HG02981 (cell line): ENCODE measurements around the gene PROS1.
"Not testable (repeated sequence)": the region's sequence is repeated elsewhere in the genome, so short reads cannot be mapped to it uniquely, and the experiment has no call there.

Experiments used
- ATAC-seq: cut with Tn5 transposase; IDR thresholded peaks from one replicate; pipeline ENCODE4 v1.9.1; 2021; ENCODE audit warnings: mild to moderate bottlenecking, moderate library complexity; ENCODE audit not compliant: unreplicated experiment

PROS1 gene

DNA sequence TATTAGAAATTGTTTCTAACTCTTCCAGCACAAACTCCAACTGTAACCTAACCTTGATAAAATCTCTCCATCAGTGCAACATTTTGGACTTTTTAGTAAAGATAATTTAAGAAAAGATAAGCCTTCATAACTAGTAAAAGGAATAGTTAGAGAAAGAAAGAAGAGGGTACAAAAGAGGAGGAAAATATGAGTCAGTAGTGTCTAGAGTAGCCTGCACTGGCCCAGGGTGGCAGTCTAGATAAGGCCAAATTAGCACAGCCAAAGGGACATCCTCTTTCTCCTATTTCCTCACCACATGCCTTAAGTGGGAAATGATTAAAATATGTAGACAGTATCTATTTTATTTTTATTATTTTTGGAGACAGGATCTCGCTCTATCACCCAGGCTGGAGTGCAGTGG lies 3.7 kb downstream of the PROS1 start:
- ATAC-seq: no peak

GRCh38 chr3:93969443-93969842 lies 4.3 kb downstream of the PROS1 start:
- ATAC-seq: no peak

GRCh38 chr3:93965106-93965505 lies 8.6 kb downstream of the PROS1 start:
- ATAC-seq: not testable (repeated sequence)

DNA sequence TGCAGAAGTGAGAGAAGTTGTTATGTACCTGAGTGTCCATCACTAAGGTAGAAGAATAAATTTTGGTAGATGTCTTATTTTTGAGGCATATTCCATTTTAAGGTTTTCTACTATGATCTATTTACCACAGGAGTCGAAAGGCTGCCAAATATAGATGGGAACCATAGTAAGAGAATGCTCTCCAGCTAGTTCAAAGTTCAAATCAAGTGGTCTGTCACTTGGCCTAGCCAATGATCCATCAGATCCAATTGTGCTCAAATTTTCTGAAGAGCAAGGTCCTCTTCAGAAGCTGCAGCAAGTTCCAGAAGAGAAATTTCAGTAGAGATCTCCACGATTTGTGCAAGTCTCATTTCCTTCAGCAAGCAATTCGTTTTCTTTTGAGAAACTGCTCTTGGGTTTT lies 10.9 kb downstream of the PROS1 start:
- ATAC-seq: no peak

DNA sequence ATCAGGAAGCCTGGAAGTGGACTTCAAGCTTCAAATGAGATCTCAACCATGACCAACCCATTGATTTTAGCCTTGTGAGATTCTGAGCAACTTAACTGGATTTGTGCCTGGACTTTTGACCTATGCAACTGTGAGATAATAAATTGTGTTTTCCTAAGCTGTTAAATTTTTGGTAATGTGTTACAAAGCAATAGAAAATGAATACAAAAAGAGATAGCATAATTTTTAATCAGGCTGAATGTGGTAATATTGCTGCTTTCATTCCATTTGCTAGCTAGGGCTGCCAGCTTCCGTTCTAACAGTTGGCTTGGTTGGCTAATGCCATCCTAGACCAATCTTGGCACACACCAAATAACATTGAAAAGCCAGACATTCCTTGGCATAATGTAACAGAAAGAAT lies 12.2 kb downstream of the PROS1 start:
- ATAC-seq: no peak

GRCh38 chr3:93961026-93961425 lies 12.7 kb downstream of the PROS1 start:
- ATAC-seq: no peak

- not testable (repeated sequence) for ATAC-seq
Observed at GRCh38 chr3:93949958-93950357, 23.7 kb downstream of the PROS1 start.

DNA sequence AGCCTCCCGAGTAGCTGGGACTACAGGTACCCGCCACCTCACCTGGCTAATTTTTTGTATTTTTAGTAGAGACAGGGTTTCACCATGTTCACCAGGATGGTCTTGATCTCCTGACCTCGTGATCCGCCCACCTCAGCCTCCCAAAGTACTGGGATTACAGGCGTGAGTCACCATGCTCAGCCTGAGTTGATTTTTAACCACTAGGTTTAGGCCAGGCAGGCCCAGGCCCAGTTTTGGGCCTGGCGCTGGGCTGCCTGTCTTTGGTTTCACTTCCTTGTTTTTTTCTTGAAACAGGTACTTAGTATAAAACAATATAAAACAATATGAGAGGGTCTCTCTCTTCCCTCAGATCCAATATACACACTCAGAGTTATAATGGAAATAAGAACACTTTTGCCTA lies 36.2 kb downstream of the PROS1 start:
- not testable (repeated sequence) for ATAC-seq

DNA sequence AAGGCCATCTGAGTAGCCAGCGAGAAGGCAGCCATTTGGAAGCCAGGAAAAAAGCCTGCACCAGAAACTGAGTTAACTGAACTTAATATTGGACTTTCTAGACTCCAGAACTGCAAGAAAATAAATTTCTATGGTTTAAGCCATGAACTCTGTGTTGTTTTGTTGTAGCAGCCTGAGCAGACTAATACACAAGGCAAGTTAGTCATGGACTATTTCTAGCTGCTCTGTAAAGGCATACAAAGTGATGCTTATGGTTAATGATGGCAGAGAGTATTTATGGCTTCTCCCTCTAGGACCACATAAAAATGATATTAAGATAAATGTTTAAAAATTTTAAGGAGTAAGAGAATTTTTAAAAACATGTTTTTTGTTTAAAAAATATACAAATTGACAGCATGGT lies 37.1 kb downstream of the PROS1 start:
- no peak for ATAC-seq

DNA sequence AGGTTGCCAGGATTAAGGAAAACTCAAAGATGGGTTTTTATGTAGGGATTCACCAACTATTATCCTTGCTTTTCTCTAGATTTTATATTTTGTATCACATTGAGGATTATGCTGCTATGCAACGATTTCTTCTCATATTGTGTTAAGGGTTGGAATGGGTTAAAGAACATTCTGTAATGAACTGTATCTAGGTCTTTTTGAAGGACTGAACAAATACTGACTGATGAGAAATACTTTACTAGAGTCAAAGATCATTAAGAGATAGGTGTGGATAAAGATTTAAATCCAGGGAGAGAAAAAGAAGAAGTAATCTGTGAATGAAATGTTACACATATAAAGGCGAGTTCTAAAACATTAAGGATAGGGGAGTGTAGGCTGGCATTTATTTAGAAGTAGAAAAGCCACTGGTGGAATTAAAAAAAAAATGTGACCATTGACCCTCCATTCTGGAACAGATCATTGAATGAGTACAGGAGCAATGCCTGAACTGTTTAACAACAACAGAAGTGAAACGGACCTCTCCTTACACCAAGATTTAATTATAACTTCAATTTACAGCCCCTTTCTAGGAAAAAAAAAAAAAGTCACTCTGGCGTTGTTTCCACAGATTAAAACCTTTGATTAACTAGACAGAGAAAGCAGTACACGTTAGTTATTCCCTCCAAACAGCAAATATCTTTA lies 39.2 kb downstream of the PROS1 start:
- ATAC-seq: no peak

DNA sequence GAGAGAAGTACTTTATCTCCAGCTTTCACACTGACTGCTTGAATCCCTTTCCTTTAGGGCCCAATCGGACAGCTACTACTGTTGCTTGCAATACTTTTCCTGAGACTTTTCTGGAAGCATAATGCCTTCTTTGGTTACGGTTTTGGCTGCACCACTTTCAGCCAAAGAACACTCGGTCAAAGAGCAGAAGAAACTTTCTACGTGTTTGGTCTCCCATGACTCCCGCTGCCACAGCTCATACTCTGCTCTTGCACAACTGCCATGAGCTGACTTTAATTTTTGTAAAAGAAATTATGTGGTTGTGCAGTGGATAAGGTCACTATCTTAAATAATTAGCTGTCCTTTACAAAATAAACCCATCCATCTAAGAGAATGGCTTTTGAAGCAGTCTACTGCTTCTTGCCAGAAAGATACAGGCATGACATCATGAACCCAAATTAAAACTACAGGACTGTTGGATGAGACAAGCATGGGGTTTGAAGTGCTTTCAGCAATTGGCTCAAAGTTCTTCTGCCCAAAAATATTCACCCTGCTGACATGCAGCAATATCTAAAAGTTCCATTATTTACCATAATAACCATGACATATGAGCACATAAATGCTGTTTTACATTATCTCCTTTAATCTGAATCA lies 42.0 kb downstream of the PROS1 start:
- ATAC-seq: no peak

DNA sequence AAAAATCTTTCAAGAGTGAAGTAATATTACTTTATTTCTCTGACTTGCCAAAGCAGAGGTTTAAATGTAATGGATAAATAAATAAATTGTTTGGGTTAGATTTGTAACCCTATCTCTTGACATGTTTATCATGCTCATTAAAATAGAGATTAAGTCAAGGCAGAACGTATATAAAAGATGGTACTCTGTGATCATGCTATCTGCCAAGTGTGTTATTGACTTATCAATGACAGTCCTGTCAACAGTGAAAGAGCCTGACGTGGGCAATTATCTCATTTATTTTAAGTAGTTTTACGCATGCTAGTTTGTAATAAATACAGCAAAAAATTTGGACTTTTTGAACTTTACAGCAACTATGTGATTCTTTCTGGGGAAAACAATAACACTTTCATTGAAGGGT lies 43.7 kb downstream of the PROS1 start:
- ATAC-seq: no peak

DNA sequence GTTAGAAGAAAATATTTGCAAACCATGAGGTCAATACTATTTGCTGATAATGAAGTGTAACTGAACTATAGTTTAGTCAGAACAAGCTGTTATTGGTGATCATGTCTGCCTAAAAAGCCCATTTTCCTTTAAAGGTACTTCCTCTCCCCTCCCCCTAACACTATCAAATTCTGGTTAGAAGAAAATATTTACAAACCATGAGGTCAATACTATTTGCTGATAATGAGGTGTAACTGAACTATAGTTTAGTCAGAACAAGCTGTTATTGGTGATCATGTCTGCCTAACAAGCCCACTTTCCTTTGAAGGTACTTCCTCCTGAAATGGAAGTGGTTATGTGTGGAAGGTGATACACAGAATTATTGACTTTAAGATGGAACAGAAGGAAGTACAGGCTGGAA lies 46.9 kb downstream of the PROS1 start:
- no peak for ATAC-seq

DNA sequence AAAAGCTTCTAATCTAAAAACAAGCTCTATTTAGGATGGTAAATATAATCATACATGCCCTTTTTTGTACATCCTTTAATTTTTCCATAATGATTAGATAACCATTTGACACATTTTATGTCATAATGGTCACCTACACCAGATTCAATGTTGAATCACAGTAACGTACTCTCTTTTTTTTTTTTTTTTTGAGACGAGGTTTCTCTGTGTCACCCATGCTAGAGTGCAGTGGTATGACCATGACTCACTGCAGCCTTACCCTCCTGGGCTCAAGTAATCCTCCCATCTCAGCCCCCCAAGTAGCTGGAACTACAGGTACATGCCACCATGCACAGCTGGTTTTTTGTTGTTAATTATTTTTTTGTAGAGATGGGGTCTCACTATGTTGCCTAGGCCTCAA lies 49.2 kb downstream of the PROS1 start:
- ATAC-seq: no peak

DNA sequence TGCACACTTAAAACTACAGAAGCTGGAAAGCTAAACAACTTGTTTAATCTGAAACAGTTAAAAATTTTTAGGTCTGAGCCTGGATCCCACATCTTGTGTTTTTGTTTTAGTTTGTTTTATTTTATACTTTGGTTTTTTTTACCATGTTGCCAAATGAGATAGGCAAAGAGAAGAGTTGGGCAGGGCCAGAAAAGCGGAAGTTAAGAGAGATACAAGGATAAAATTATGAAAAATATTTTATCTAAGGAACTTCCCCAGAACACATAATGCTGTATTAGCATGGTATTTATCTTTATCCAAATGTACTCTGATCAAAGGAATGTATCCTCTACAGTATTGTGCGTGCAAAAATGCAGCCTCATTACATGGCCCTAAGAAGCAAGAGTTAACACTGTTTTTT lies 50.7 kb downstream of the PROS1 start:
- ATAC-seq: no peak

DNA sequence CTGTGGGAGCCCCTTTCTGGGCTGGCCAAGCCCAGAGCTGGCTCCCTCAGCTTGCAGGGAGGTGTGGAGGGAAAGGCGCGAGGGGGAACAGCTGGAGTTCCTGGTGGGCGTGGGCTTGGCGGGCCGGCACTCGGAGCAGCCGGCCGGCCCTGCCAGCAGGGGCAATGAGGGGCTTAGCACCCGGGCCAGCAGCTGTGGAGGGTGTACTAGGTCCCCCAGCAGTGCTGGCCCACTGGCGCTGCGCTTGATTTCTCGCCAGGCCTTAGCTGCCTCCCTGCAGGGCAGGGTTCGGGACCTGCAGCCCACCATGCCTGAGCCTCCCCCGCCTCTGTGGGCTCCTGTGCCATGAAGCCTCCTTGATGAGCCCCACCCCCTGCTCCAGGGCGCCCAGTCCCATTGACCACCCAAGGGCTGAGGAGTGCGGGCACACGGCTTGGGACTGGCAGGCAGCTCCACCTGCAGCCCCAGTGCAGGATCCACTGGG lies 56.1 kb downstream of the PROS1 start:
- ATAC-seq: not testable (repeated sequence)

DNA sequence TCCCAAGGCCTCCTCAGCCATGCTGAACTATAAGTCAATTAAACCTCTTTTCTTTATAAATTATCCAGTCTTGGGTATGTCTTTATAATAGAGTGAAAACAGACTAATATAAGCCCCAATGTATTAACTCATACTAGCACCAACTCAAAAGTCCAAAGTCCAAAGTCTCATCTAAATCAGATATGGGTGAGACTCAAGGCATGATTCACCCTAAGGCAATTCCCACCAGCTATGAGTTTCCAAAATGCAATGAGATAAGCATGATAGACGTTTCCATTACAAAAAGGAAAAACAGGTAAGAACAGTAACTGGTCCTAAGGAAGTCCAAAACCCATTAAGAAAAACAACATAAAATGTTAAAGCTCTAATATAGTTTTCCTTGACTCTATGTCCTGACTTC lies 60.1 kb downstream of the PROS1 start:
- not testable (repeated sequence) for ATAC-seq

GRCh38 chr3:93911206-93911605 lies 62.5 kb downstream of the PROS1 start:
- no peak for ATAC-seq

- no peak for ATAC-seq
Observed at GRCh38 chr3:93910097-93910496, 63.6 kb downstream of the PROS1 start.

DNA sequence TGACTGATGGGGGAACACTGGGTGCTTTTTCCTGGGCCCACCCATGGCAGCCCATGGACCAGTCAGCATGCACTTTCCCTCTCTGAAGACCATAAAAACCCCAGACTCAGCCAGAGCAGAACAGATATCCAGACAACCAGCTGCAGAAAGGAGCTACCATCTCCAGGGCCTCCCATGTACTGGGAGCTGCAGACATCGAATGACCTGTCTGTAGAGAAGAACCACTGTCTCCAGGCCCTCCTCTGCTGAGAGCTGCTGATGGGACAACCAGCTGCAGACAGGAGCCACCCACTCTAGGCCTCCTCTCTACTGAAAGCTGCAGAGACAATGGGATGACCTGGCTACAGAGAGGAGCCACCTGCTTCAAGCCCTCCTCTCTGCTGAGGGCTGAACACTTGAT lies 66.6 kb downstream of the PROS1 start:
- no peak for ATAC-seq

GRCh38 chr3:93906245-93906644 lies 67.5 kb downstream of the PROS1 start:
- no peak for ATAC-seq

GRCh38 chr3:93904568-93904967 lies 69.1 kb downstream of the PROS1 start:
- ATAC-seq: no peak
